Right renal cortex interstitium (tissue), 3 donors: ENCODE measurements around the gene ZNF574. TPM values are rescaled to one million over a fixed set of nuclear protein-coding genes. Genes with fewer than 3 reads are reported as not detected.

Experiments used
- DNase-seq, 3 donors: peaks; one replicate each; pipeline ENCODE4 v3.0.0-alpha.2; 2013; ENCODE audit warnings: low read depth in 3 of 3, low spot score in 2 of 3
- polyA plus RNA-seq, 3 donors: library from polyadenylated mRNA; unstranded; fragments of 120-200 nt; gene quantifications; one replicate each; pipeline ENCODE4 v1.2.1, GENCODE V29; 2013; ENCODE audit not compliant: insufficient read length in 3 of 3

The ZNF574 gene
- polyA plus RNA-seq, 3 donors = 12.1 to 15.1 (median 14.0) TPM

- no peak for DNase-seq
Observed at GRCh38 chr19:42122691-42123607, 47.0 kb downstream of the ZNF574 start.

DNA sequence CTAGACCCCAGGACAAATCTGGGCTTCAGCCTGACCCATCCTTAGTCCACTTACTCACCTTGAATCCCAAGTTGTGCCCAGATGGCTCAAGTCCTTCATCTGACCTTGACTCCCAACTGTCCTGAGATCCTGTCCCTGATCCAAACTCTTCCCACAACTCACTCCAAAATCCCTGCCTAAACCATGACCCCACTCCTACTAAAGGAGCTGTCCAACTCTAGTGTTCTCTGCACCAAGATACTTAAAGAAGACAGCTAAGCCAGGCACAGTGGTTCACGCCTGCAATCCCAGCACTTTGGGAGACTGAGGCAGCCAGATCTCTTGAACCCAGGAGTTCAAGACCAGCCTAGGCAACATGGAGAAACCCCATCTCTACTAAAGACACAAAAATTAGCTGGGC, 47.8 kb downstream of the ZNF574 start:
- no peak for DNase-seq

DNA sequence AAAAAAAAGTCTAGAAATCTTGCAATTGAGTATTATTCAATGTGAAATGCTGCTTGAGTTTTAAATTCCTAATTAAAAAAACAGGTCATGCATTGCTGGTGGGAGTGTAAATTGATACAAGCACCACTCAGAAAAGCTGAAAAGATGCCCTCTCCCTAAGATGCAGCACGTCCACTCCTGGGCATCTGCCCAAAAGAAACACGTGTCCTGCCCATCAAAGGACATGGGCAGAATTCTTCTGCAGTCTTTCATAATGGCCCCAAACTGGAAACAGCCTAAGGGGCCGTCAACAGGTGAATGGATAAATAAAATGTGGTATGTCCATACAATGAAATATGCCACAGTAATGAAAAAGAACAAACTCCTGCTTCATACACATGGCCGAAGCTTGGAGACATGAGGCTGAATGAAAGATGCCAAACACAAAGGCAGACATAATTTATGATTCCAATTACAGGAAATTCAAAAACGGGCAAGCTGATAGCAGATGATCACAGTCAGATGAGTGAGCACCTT, 48.5 kb downstream of the ZNF574 start:
- no peak for DNase-seq

DNA sequence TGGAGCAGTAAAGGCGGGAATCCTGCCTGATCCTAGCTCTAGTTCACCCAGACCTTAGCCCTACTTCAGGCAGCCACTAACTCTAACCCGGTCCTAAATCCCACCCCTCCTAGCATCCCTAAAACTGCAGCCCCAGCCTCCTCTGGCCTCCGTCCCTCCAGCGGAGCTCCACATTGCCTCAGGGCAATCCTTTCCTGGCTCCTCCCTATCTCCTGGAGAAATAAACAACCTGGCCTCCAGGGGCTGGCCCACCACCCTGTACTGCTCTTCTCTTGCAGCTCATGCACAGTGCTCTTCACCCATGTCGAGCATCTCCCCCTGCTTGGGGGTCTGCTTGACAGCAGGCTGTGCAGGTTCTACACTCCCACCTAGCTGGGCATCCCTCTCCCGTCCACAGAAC, 49.6 kb downstream of the ZNF574 start:
- no peak for DNase-seq

DNA sequence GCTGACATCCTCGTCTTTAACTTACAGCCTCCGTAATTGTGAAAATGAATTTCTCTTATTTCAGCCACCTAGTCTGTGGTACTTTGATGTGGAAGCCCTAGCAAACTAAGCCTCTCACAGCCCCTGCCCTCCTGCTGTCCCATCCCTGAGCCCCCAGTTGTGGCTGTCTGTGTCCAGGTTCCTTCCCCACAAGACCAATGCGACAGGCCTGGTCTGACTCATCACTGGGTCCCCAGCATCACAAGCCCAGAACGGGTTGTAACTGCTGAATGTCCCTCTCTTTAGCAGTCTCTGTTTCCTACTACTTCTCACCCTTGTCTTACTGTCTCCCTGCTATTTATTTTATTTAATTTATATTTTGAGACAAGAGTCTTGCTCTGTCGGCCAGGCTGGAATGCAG, 50.6 kb downstream of the ZNF574 start:
- DNase-seq = no peak

- DNase-seq = no peak
Observed at GRCh38 chr19:42129399-42130253, 53.7 kb downstream of the ZNF574 start.

- no peak for DNase-seq
Observed at GRCh38 chr19:42130254-42130573, 54.2 kb downstream of the ZNF574 start.

Other genes with a start within 250 kb of the ZNF574 start
- not detected for gene LYPD4, start 231.5 kb upstream of the ZNF574 start, polyA plus RNA-seq
- not detected for gene DMRTC2, start 231.1 kb upstream of the ZNF574 start, polyA plus RNA-seq
- 1,000 to 10,000 TPM; 1,197 to 1,314 (median 1,210) TPM for gene RPS19, start 215.9 kb upstream of the ZNF574 start, polyA plus RNA-seq
- gene CD79A, start 198.9 kb upstream of the ZNF574 start, polyA plus RNA-seq = under 1 TPM; 0.61 to 0.87 (median 0.71) TPM
- 10 to 100 TPM; 29.8 to 32.8 (median 30.4) TPM for gene ARHGEF1, start 193.0 kb upstream of the ZNF574 start, polyA plus RNA-seq
- gene ERFL, start 147.7 kb upstream of the ZNF574 start, polyA plus RNA-seq = under 1 TPM; 0.06 to 0.07 (median 0.06) TPM
- 10 to 100 TPM; 42.3 to 79.3 (median 66.9) TPM for gene RABAC1, start 116.8 kb upstream of the ZNF574 start, polyA plus RNA-seq
- gene ATP1A3, start 81.9 kb upstream of the ZNF574 start, polyA plus RNA-seq = under 1 TPM in 1 of 3 donors, not detected in 2; 0.62 TPM
- 10 to 100 TPM; 19.1 to 20.0 (median 19.4) TPM for gene GRIK5, start 6.0 kb upstream of the ZNF574 start, polyA plus RNA-seq
- 1 to 10 TPM in 2 of 3 donors, under 1 TPM in 1; 0.72 to 1.3 (median 1.1) TPM for gene POU2F2, start 56.3 kb downstream of the ZNF574 start, polyA plus RNA-seq
- gene DEDD2, start 141.5 kb downstream of the ZNF574 start, polyA plus RNA-seq = 10 to 100 TPM; 21.8 to 25.7 (median 22.3) TPM
- gene ZNF526, start 144.1 kb downstream of the ZNF574 start, polyA plus RNA-seq = 1 to 10 TPM; 7.4 to 8.9 (median 8.3) TPM
- 10 to 100 TPM; 67.9 to 72.6 (median 69.1) TPM for gene GSK3A, start 166.4 kb downstream of the ZNF574 start, polyA plus RNA-seq
- 10 to 100 TPM; 50.1 to 63.8 (median 56.2) TPM for gene ERF, start 179.0 kb downstream of the ZNF574 start, polyA plus RNA-seq
- gene CIC, start 193.1 kb downstream of the ZNF574 start, polyA plus RNA-seq = 10 to 100 TPM; 34.0 to 42.0 (median 39.2) TPM
- gene PRR19, start 226.0 kb downstream of the ZNF574 start, polyA plus RNA-seq = 1 to 10 TPM in 2 of 3 donors, under 1 TPM in 1; 0.86 to 1.6 (median 1.3) TPM
- gene PAFAH1B3, start 226.5 kb downstream of the ZNF574 start, polyA plus RNA-seq = 10 to 100 TPM; 77.1 to 83.4 (median 80.5) TPM
- gene TMEM145, start 237.1 kb downstream of the ZNF574 start, polyA plus RNA-seq = under 1 TPM; 0.61 to 0.97 (median 0.72) TPM
- 10 to 100 TPM; 36.3 to 37.9 (median 36.7) TPM for gene MEGF8, start 249.5 kb downstream of the ZNF574 start, polyA plus RNA-seq